ENCODE measurements around the gene CYB5RL.

DNA sequence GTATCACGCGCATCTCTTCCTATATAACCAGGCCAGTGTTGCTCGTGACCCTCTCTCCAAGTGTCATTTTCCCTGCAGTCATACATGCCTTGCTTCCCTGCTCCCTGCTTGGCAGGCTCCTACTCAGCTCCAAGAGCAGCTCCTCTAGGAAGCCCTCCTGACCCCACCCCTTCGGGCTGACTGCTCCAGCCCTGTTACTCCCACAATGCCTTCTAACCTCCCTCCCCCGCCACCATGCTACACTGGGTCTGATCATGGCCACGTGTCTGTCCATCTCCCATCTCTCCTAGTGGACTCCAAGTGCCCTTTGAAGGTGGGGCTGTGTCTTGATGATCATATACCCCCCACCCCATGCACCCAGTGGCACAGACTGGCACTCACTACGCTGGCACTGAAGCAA lies 44.8 kb upstream of the CYB5RL start:
- TF ChIP-seq EZH2 (IDR thresholded peaks at IDR 0.05; ENCODE audit: low read length, unreplicated experiment) (no peak), EZH2phosphoT487 (IDR thresholded peaks at IDR 0.05; ENCODE audit: borderline replicate concordance, low read length) (no peak)
- TF ChIP-seq, protein P1, sequence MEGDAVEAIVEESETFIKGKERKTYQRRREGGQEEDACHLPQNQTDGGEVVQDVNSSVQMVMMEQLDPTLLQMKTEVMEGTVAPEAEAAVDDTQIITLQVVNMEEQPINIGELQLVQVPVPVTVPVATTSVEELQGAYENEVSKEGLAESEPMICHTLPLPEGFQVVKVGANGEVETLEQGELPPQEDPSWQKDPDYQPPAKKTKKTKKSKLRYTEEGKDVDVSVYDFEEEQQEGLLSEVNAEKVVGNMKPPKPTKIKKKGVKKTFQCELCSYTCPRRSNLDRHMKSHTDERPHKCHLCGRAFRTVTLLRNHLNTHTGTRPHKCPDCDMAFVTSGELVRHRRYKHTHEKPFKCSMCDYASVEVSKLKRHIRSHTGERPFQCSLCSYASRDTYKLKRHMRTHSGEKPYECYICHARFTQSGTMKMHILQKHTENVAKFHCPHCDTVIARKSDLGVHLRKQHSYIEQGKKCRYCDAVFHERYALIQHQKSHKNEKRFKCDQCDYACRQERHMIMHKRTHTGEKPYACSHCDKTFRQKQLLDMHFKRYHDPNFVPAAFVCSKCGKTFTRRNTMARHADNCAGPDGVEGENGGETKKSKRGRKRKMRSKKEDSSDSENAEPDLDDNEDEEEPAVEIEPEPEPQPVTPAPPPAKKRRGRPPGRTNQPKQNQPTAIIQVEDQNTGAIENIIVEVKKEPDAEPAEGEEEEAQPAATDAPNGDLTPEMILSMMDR (conservative IDR thresholded peaks at IDR 0.05; ENCODE audit: low read depth, low read length) = no peak

All from PC-3 (cell line).